RWPE2 (cell line): Measurements from ENCODE around the gene ZSCAN5C.
"Not testable (repeated sequence)": the region's sequence is repeated elsewhere in the genome, so short reads cannot be mapped to it uniquely, and the experiment has no call there.

Experiments
- ATAC-seq: fragments of 200-7000 bp; cut with Tn5 transposase; 3 replicates; pipeline ENCODE4 v1.9.1; 2021; ENCODE audit warnings: low read depth
- DNase-seq: peaks from one replicate; pipeline ENCODE4 v3.0.0-alpha.2; 2020; ENCODE audit warnings: low spot score
- H3K27ac ChIP-seq: fragments of 450-650 bp; 2 replicates; pipeline ENCODE4 v1.5.1; 2017; ENCODE audit warnings: mild to moderate bottlenecking; ENCODE audit not compliant: poor library complexity, severe bottlenecking
- H3K27me3 ChIP-seq: fragments of 250-450 bp; sonication (Bioruptor Pico); 2 replicates; pipeline ENCODE4 v1.5.1; 2021; ENCODE audit warnings: mild to moderate bottlenecking, moderate library complexity; ENCODE audit not compliant: insufficient read depth, poor library complexity, severe bottlenecking
- H3K36me3 ChIP-seq: fragments of 250-450 bp; sonication (Bioruptor Pico); 2 replicates; pipeline ENCODE4 v1.5.1; 2020; ENCODE audit warnings: low read depth, mild to moderate bottlenecking, moderate library complexity
- H3K4me1 ChIP-seq: fragments of 250-450 bp; sonication (Bioruptor Pico); 2 replicates; pipeline ENCODE4 v1.5.1; 2021; ENCODE audit warnings: mild to moderate bottlenecking, moderate library complexity; ENCODE audit not compliant: insufficient read depth, poor library complexity, severe bottlenecking
- H3K4me3 ChIP-seq: fragments of 250-450 bp; sonication (Bioruptor Pico); 2 replicates; pipeline ENCODE4 v1.5.1; 2021; ENCODE audit warnings: mild to moderate bottlenecking, moderate library complexity; ENCODE audit not compliant: severe bottlenecking
- H3K9me3 ChIP-seq: fragments of 250-450 bp; sonication (Bioruptor Pico); 2 replicates; pipeline ENCODE4 v1.5.1; 2021; ENCODE audit warnings: mild to moderate bottlenecking, moderate library complexity; ENCODE audit not compliant: severe bottlenecking
- TF ChIP-seq, protein P1 (sequence below): fragments of 450-650 bp; IDR thresholded peaks from one replicate; pipeline ENCODE4 v1.5.1; 2017; ENCODE audit warnings: mild to moderate bottlenecking, moderate library complexity; ENCODE audit not compliant: poor library complexity, severe bottlenecking

ZSCAN5C gene

DNA sequence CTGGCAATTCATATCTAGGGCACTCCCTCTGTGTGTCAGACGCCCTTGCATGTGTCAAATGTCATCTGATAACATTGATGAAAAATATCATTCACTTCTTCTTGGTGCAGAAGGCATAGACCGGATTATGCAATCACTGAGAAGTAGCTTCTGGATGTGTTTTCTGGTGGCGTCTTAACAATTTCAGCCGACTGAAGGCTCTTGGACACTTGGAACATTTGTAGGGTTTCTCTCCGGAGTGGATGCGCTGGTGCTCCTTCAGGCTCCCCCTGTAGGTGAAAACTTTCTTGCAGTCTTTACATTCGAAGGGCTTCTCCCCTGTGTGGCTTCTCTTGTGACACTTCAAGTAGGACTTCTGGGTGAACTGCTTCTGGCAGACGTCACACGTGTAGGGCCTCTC lies 19.4 kb downstream of the ZSCAN5C start:
- H3K36me3 ChIP-seq, DNase-seq, H3K27me3 ChIP-seq, H3K27ac ChIP-seq, H3K9me3 ChIP-seq, ATAC-seq, H3K4me3 ChIP-seq, H3K4me1 ChIP-seq: not testable (repeated sequence)
- TF ChIP-seq, protein P1, sequence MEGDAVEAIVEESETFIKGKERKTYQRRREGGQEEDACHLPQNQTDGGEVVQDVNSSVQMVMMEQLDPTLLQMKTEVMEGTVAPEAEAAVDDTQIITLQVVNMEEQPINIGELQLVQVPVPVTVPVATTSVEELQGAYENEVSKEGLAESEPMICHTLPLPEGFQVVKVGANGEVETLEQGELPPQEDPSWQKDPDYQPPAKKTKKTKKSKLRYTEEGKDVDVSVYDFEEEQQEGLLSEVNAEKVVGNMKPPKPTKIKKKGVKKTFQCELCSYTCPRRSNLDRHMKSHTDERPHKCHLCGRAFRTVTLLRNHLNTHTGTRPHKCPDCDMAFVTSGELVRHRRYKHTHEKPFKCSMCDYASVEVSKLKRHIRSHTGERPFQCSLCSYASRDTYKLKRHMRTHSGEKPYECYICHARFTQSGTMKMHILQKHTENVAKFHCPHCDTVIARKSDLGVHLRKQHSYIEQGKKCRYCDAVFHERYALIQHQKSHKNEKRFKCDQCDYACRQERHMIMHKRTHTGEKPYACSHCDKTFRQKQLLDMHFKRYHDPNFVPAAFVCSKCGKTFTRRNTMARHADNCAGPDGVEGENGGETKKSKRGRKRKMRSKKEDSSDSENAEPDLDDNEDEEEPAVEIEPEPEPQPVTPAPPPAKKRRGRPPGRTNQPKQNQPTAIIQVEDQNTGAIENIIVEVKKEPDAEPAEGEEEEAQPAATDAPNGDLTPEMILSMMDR = peak; percentile 27

DNA sequence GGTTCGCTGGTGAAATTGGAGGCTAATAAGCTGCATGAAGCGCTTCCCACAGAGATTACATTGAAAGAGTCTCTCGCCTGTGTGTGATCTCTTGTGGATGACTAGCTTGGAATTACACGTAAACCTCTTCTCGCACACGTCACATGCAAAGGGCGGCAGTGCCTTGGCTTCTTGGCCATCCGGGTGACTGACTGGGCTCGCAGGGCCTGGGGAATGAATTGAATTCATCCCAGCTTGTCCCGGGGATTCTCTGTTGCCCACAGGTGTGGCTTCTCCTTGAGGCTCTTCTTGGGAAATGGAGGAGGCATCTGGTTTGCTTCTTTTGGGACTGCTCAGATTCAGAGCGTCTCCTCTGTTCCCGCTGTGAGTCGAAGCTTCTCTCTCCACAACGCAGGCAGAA lies 19.8 kb downstream of the ZSCAN5C start:
- no peak for ATAC-seq
- Histone ChIP-seq H3K4me1 (no peaks in the 10 kb centered on the region), H3K9me3 (no peaks in the 10 kb centered on the region), H3K27ac (no peak overlapping the region), H3K27me3 (no peaks in the 10 kb centered on the region), H3K36me3 (no peaks in the 10 kb centered on the region), H3K4me3 (no peak overlapping the region)
- TF ChIP-seq, protein P1 = no peak
- DNase-seq = no peak

DNA sequence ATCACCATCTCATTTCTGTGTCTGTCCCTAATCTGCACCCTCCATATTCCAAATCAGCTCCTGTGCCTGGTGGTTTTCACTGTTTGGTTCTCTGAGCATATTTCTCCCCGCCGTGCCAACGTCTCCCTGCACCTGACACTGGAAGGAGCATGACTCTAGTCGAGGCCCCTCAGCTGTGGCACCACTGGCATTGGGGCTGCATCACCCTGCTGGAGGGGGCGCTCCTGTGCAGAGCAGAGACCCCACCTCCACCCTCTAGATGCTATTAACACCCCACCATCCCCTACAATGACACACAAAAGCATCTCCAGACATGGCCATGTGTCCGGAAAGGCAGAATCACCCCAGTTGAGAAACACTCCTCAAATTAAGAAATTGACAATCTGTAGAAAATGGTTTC lies 20.8 kb downstream of the ZSCAN5C start:
- H3K27me3 ChIP-seq = no peaks in the 10 kb centered on the region
- H3K27ac ChIP-seq = no peak overlapping the region
- H3K4me1 ChIP-seq = no peaks in the 10 kb centered on the region
- TF ChIP-seq, protein P1 = no peak
- DNase-seq (no peak), ATAC-seq (no peak)
- H3K4me3 ChIP-seq = no peak overlapping the region
- H3K36me3 ChIP-seq = no peaks in the 10 kb centered on the region
- H3K9me3 ChIP-seq = no peaks in the 10 kb centered on the region

DNA sequence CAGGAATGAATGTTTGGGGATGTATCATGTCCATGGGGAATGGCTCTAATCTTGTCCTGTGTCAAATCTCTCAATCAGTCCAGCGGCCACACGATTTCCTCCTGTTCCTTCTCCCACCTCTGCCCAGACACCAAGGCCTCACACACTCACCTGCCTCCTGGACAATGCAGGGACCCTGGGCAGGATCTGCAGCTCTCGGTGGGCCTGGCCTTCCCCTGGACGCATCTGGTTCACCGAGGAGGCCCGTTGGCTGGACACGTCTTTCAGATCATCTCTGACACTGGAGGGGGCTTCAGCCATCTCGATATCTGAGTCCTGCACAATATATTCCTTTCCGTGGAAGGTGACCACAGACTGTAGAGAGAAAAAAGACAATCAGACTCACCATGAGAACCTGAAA lies 21.4 kb downstream of the ZSCAN5C start:
- Histone ChIP-seq H3K36me3 (no peaks in the 10 kb centered on the region), H3K27me3 (no peaks in the 10 kb centered on the region), H3K4me3 (no peak overlapping the region), H3K9me3 (no peaks in the 10 kb centered on the region), H3K27ac (no peak overlapping the region), H3K4me1 (no peaks in the 10 kb centered on the region)
- ATAC-seq (no peak), DNase-seq (no peak)
- TF ChIP-seq, protein P1 = no peak

DNA sequence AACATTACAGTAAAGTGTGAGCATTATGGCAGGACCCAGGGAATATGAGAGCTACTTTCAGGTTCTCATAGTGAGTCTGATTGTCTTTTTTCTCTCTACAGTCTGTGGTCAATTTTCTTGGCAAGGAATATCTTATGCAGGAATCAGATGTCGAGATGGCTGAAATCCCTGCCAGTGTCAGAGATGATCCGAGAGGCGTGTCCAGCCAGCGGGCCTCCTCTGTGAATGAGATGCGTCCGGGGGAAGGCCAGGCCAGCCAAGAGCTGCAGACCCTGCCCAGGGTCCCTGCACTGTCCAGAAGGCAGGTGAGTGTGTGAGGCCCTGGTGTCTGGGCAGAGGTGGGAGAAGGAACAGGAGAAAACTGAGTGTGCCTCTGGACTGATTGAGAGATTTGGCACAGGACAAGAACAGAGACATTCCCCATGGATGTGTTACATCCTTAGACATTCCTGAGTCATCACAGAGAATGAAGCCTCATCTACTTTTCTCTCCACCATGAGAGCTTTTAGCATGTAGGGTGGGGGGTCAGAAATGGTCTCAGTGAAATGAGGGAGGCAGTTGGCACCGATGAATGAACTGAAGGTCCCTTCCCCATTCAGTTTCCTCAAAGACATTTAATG lies 43.2 kb downstream of the ZSCAN5C start:
- H3K4me3 ChIP-seq = no peak overlapping the region
- H3K27ac ChIP-seq = no peak overlapping the region
- ATAC-seq (peak; percentile 58; the same call in 1 of the 3 replicates), DNase-seq (no peak)
- H3K36me3 ChIP-seq = no peaks in the 10 kb centered on the region
- H3K27me3 ChIP-seq = no peaks in the 10 kb centered on the region
- no peaks in the 10 kb centered on the region for H3K9me3 ChIP-seq
- TF ChIP-seq, protein P1 = no peak
- no peaks in the 10 kb centered on the region for H3K4me1 ChIP-seq

DNA sequence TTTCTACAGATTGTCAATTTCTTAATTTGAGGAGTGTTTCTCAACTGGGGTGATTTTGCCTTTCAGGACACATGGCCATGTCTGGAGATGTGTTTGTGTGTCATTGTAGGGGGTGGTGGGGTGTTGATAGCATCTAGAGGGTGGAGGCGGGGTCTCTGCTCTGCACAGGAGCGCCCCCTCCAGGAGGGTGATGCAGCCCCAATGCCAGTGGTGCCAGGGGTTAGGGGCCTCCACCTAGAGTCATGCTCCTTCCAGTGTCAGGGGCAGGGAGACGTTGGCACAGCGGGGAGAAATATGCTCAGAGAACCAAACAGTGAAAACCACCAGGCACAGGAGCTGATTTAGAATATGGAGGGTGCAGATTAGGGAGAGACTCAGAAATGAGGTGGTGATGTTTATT lies 43.7 kb downstream of the ZSCAN5C start:
- ATAC-seq, H3K36me3 ChIP-seq, DNase-seq, H3K4me1 ChIP-seq, H3K27me3 ChIP-seq, H3K27ac ChIP-seq, H3K9me3 ChIP-seq, H3K4me3 ChIP-seq: not testable (repeated sequence)

DNA sequence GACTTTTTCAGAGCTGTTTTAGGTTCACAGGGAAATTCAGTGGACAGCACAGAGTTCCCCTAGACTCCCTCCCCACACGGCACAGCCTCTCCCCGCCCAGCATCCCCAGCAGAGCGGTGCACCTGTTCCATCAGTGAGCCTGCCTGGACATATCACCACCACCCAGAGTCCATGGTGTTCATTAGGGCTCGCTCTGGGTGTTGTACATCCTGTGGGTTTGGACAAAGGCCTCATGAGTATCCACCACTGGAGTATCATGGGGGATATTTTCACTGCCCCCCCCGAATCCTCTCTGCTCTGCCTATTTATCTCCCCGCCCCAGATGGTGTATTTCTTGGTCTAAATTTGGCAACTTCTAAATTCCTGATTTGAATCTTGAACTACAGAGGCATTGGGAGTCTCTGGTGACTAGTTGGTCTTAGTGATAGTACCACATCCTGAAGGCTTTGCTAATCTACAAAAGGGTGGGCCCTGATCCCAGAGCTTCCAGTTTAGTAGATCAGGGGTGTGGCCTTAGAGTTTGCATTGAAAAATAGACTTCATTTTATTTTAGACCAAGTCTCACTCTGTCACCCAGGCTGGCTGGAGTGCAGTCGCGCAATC lies 46.8 kb downstream of the ZSCAN5C start:
- not testable (repeated sequence) for H3K4me1 ChIP-seq, H3K27ac ChIP-seq, H3K36me3 ChIP-seq, H3K9me3 ChIP-seq, DNase-seq, H3K4me3 ChIP-seq, ATAC-seq, H3K27me3 ChIP-seq
